Fibroblast of the conjunctiva (primary cell): ENCODE data around the gene SCAANT1.

ENCODE experiments used
- DNase-seq: peaks from one replicate; pipeline ENCODE4 v3.0.0-alpha.2; 2010; ENCODE audit warnings: low read depth

Gene SCAANT1

GRCh38 chr3:63934041-63934866 lies 22.1 kb upstream of the SCAANT1 start:
- no peak for DNase-seq

GRCh38 chr3:63933459-63933858 lies 21.3 kb upstream of the SCAANT1 start:
- no peak for DNase-seq

- no peak for DNase-seq
Measured at GRCh38 chr3:63932509-63933212, 20.5 kb upstream of the SCAANT1 start.

- DNase-seq = no peak
Measured at GRCh38 chr3:63931290-63931689, 19.1 kb upstream of the SCAANT1 start.

- DNase-seq = no peak
Measured at GRCh38 chr3:63927422-63928280, 15.5 kb upstream of the SCAANT1 start.

GRCh38 chr3:63926309-63926708 lies 14.1 kb upstream of the SCAANT1 start:
- no peak for DNase-seq

- DNase-seq = no peak
Measured at GRCh38 chr3:63922491-63923199, 10.5 kb upstream of the SCAANT1 start.

- DNase-seq = no peak
Measured at GRCh38 chr3:63921741-63922482, 9.7 kb upstream of the SCAANT1 start.

GRCh38 chr3:63920001-63920400 lies 7.8 kb upstream of the SCAANT1 start:
- DNase-seq = no peak

- DNase-seq = no peak
Measured at GRCh38 chr3:63918321-63918720, 6.1 kb upstream of the SCAANT1 start.

GRCh38 chr3:63914312-63914711 lies 2.1 kb upstream of the SCAANT1 start:
- DNase-seq = no peak

- no peak for DNase-seq
Measured at GRCh38 chr3:63912768-63913588, 795 bp upstream of the SCAANT1 start.

GRCh38 chr3:63911509-63911872 lies 692 bp downstream of the SCAANT1 start:
- DNase-seq = no peak

- DNase-seq = no peak
Measured at GRCh38 chr3:63910891-63911290, 1.3 kb downstream of the SCAANT1 start.

- no peak for DNase-seq
Measured at GRCh38 chr3:63910001-63910400, 2.2 kb downstream of the SCAANT1 start.

- no peak for DNase-seq
Measured at GRCh38 chr3:63909431-63909830, 2.8 kb downstream of the SCAANT1 start.

- DNase-seq = no peak
Measured at GRCh38 chr3:63908776-63909175, 3.4 kb downstream of the SCAANT1 start.

- no peak for DNase-seq
Measured at GRCh38 chr3:63908081-63908736, 4.0 kb downstream of the SCAANT1 start.

GRCh38 chr3:63905731-63906620 lies 6.2 kb downstream of the SCAANT1 start:
- DNase-seq = no peak
